Stimulated activated CD4-positive, alpha-beta T cell treated with anti-CD3 and anti-CD28 coated beads, Interleukin-4, amount 100 ng/mL, for 48 hours (primary cell): ENCODE data around the gene ZNF483.
"Not testable (repeated sequence)": the region's sequence is repeated elsewhere in the genome, so short reads cannot be mapped to it uniquely, and the experiment has no call there.

Source experiments
- DNase-seq, 2 donors: peaks; one replicate each; pipeline ENCODE4 v3.0.0-alpha.2; 2020; ENCODE audit warnings: low read depth in 2 of 2

ZNF483 gene

DNA sequence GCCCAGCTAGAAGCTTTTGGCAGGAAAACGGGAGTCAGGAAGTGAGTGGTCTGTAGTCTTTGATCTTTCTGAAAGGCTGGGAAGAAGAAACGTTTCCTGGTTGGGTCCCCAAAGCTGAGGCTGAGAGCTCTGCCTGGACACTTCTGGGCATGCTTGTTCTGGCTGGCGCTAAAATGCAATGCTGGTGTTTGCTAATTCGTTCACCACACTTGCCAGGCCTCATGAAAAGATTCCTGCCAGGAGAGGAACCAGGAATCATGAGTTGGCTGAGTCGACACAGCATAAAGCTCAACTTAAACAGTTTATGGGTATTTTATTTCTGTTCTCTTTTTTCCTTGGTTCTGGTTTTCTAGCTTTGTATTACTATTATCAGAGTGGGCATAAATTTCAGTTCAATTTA, 85.2 kb downstream of the ZNF483 start:
- no peak for DNase-seq

DNA sequence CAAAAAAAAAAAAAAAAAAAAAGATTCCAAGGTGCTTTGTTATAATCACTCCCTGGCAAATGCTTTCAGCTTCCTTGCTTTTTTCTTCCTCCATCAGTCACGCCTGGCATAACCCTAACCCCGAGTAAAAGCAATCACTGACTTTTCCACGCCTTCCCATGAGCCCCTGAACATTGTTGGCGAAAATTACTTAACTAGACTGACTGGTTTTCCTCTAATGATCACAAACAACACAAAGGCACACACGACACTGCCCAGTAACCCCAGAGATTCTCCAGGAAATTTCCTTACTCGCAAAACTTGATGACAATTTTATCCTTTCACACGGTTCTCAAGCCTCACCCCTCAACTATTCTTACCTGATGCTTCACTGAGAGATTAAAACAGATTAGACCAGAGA, 85.9 kb downstream of the ZNF483 start:
- DNase-seq: no peak

DNA sequence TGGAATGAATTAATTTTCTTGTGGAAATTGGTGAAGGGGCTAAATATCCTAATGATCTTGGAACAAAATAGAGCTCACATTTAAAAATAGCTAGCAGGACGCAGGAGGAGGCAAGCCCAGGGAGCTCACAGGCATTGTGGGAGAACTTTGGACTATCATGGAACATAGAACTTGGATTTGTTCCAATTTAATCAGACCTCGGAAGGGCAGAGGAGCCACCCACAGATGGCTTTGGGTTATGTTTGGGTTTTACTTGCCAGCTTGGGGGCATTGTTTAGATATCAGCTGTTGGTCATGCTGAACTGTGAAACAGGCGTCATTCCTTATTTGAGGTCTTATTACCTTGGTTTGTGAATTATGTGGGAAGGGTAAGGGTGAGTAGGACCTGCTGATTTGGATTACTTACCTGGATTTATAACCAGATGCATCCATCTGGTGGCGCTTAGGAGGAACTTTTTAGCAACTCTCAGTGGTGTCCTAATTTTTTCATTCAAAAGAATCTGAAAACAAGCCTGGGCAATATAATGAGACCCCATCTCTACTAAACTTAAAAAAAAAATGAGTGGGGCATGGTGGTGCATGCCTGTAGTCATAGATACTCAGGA, 88.6 kb downstream of the ZNF483 start:
- no peak for DNase-seq

DNA sequence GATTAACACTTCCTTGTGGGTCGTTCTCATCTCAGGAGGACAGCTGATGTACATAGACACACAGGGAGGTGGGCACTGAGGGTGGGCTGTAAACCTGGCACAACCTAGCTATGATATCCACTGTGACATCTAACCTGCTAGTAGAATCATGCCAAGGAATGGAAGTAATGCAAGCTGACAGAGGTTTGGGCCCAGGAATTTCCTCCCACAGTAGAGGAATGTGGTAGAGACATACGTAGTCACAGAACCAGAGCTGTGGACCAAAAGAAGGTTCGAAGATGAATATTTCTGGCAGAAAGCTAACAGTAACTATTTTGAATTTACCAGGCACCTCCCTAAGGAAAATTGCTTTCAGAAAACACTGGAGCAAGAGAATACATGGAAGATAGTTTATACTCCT, 90.9 kb downstream of the ZNF483 start:
- no peak for DNase-seq

DNA sequence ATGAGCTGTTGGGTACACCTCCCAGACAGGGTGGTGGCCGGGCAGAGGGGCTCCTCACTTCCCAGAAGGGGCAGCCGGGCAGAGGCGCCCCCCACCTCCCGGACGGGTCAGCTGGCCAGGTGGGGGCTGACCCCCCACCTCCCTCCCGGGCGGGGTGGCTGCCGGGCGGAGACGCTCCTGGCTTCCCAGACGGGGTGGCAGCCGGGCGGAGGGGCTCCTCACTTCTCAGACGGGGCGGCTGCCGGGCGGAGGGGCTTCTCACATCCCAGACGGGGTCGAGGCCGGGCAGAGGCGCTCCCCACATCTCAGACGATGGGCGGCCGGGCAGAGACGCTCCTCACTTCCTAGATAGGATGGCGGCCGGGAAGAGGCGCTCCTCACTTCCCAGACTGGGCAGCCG, 92.4 kb downstream of the ZNF483 start:
- DNase-seq: not testable (repeated sequence)

DNA sequence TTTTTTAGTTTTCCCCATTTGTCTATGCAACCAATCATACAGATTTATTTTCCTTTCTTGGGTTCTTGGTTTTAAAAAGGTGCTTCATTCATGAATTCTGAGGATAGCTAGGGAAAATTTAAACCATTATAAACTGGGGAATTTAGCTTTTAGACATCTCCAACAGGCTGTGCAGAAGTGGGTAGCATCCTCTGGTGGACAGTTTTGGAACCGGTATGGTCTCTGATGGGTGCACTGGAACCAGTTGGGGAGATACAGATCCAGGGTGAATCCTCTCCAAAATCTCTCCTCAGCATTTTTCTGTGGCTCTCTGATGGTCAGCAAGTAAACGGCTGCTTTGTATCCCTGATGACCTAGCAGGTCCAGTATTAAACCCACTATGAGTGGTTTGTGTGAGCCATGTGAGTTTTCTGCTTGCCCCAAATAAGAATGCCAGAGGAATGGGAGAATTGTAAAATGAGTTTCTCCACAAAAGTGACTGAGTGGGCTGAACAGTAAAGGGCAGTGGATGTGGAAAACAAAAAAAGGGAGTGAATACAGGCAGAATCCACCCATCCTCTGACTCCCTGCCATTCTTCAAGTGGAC, 97.0 kb downstream of the ZNF483 start:
- peak in 1 of 2 donors; percentile 23 for DNase-seq

DNA sequence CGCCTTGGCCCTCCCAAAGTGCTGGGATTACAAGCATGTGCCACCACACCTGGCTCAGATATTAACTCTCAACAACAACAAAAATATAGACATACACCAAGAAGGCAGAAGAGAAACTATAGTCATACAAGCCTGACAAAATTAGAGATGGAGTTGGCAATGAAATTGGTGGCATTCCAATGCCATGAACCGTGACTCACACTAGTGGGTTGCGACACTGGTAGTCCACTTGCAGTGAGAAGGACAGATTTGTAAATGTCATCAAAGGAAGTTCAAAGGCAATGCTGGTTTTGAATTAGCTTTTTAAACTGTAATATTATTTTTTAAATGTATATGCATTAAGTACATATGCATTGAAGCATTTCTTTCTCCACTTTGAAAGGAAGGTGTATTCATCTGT, 97.6 kb downstream of the ZNF483 start:
- DNase-seq: no peak
